Duodenal mucosa (tissue), 2 donors: Measurements from ENCODE around the gene PHC2.

Experiments
- H3K27ac ChIP-seq: one replicate; pipeline ENCODE4 v1.7.0; 2013; ENCODE audit warnings: low read depth, low read length
- H3K27me3 ChIP-seq, 2 donors: one replicate each; pipeline ENCODE4 v1.7.0; 2013; ENCODE audit warnings: low read length in 2 of 2, control low read depth in 1 of 2; ENCODE audit not compliant: insufficient read depth in 2 of 2, control insufficient read depth in 1 of 2
- H3K36me3 ChIP-seq, 2 donors: one replicate each; pipeline ENCODE4 v1.7.0; 2013; ENCODE audit warnings: low read length in 2 of 2, control low read depth in 1 of 2; ENCODE audit not compliant: insufficient read depth in 2 of 2, control insufficient read depth in 1 of 2
- H3K4me1 ChIP-seq, 2 donors: one replicate each; pipeline ENCODE4 v1.7.0; 2013; ENCODE audit warnings: low read length in 2 of 2, control low read depth in 1 of 2; ENCODE audit not compliant: insufficient read depth in 2 of 2, control insufficient read depth in 1 of 2
- H3K4me3 ChIP-seq, 2 donors: one replicate each; pipeline ENCODE4 v1.7.0; 2013; ENCODE audit warnings: low read length in 2 of 2, low read depth in 1 of 2
- H3K9ac ChIP-seq, 2 donors: one replicate each; pipeline ENCODE4 v1.7.0; 2013; ENCODE audit warnings: low read length in 2 of 2, low read depth in 1 of 2
- H3K9me3 ChIP-seq, 2 donors: one replicate each; pipeline ENCODE4 v1.7.0; 2013; ENCODE audit warnings: low read length in 2 of 2, control low read depth in 1 of 2; ENCODE audit not compliant: control insufficient read depth in 1 of 2

Gene PHC2

DNA sequence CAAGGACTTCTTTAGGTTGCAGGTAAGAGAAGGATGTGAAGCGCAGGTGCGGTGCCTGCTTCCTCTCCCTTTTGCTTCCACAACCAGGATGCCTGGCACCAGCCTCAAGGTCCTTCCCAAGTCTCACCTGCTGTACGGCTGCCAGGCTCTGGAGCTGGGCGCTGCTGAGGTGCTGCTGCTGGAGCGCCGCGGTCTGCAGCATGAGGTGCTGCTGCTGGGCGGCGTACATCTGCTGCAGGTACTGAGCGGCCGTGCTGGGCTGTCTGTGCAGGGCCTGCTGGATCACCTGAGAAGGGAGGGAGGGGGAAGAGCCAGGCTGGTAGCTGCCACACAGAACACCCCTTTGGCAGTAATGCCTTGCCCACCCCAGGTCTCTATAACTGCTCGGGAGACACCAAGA lies 58.7 kb downstream of the PHC2 start:
- H3K27me3 ChIP-seq, result no peaks in the 10 kb centered on the region
- H3K9me3 ChIP-seq, result no peaks in the 10 kb centered on the region
- no peak overlapping the region for H3K27ac ChIP-seq
- peaks cover 3 to 8% of the 10 kb centered on the region in 2 donors for H3K4me1 ChIP-seq
- H3K36me3 ChIP-seq, result no peaks in the 10 kb centered on the region
- H3K4me3 ChIP-seq, result no peak overlapping the region
- no peak overlapping the region for H3K9ac ChIP-seq

DNA sequence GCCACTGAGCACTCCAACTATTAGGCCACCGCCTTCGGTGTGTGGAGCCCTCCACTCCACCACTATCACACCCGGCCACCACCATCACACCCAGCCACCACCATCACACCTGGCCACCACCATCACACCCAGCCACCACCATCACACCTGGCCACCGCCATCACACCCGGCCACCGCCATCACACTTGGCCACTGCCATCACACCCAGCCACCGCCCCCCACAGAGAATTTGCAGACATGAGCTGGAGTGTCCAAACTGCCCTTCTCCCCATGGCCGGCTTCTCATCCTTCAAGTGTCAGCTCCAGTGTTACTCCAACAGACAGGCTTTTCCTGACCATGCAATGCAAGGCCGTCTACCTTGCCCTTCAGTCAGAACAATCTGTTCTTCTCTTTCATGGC lies 59.6 kb downstream of the PHC2 start:
- H3K27ac ChIP-seq, result no peak overlapping the region
- H3K4me3 ChIP-seq, result no peak overlapping the region
- H3K9me3 ChIP-seq, result no peaks in the 10 kb centered on the region
- no peak overlapping the region for H3K9ac ChIP-seq
- peaks cover 3 to 8% of the 10 kb centered on the region in 2 donors for H3K4me1 ChIP-seq
- H3K36me3 ChIP-seq, result no peaks in the 10 kb centered on the region
- H3K27me3 ChIP-seq, result no peaks in the 10 kb centered on the region

DNA sequence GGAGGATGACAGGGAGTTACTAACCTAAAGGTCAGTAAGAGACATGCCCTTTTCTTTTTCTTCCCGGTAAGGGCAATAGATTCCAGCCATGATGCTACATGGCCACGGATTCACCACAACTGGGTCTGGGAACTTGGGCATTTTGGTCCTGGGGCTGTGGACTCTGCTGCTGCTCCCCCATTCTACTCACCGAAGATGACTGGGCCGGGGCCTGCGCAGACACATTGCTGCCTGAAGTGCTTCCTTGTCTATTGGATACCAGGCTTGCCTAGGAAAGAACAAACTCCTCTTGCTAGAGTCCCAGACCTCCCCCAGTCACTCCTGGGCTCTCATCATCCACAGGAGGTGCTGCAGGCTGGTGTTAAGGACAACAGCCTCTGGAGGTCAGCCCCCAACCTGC lies 60.1 kb downstream of the PHC2 start:
- peaks cover 3 to 8% of the 10 kb centered on the region in 2 donors for H3K4me1 ChIP-seq
- H3K36me3 ChIP-seq, result no peaks in the 10 kb centered on the region
- no peaks in the 10 kb centered on the region for H3K9me3 ChIP-seq
- no peaks in the 10 kb centered on the region for H3K27me3 ChIP-seq
- H3K4me3 ChIP-seq, result no peak overlapping the region
- H3K27ac ChIP-seq, result no peak overlapping the region
- no peak overlapping the region for H3K9ac ChIP-seq

DNA sequence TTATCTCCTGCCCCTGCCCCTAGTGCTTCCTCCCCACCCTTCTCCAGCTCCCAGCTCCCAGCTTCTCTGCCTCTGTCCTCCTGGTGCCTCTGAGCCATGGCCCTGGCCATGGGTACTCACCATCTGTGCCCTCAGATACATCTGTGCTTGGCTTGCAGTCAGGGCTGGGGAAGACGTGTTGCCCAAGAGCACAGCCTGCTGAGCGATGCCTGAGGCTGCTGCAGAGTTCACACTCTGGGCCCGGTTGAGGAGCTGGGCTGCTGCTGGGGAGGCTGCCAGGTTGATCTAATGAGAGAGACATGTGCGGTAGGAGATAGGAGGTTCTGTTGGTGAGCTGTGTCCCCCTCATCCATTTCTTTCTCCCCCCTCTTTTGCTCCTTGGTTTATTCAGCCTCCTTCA lies 60.6 kb downstream of the PHC2 start:
- no peak overlapping the region for H3K4me3 ChIP-seq
- peaks cover 3 to 8% of the 10 kb centered on the region in 2 donors for H3K4me1 ChIP-seq
- H3K9ac ChIP-seq, result no peak overlapping the region
- H3K27ac ChIP-seq, result no peak overlapping the region
- no peaks in the 10 kb centered on the region for H3K36me3 ChIP-seq
- no peaks in the 10 kb centered on the region for H3K27me3 ChIP-seq
- no peaks in the 10 kb centered on the region for H3K9me3 ChIP-seq

DNA sequence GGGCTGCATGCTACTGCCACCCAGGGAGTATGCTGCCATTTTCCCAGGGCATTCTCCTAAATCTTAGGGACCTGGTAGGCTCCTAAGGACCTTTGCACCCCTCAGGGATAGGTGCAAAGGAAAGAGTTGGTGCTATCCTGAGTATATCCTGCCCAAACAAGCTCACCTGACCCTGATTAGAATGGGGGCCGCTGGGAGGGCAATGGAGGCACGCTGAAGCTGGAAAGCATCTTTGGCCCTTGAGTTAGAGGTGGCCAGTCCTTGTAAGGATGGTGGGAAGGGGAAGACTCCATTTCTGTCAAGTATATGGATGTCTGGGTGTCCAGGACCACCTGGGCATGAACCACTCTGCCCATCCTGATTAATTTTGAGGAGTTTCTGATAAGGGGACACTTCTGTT lies 61.1 kb downstream of the PHC2 start:
- Histone ChIP-seq H3K27ac (no peak overlapping the region), H3K4me3 (no peak overlapping the region), H3K9me3 (no peaks in the 10 kb centered on the region), H3K27me3 (no peaks in the 10 kb centered on the region), H3K9ac (no peak overlapping the region), H3K36me3 (no peaks in the 10 kb centered on the region), H3K4me1 (peaks cover 3 to 11% of the 10 kb centered on the region in 2 donors)

DNA sequence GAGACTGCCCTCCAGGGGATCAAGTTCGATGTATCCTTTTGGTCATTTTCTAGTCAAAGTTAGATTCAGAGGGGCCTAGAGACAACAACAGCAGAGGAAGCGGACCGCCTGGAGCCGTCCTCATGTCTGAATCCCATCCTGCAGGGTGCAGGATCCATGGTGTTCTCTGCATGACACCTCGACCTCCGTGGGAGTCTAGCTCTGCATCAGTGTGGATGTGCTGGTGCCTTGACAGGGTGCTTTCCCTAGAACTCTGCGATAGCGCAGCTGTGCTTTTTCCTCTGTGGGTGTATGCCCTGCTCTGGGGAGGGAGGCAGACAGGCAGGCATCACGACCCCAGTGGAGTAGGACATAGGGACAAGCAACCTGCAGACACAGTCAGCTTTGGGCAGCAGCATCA lies 61.8 kb downstream of the PHC2 start:
- H3K36me3 ChIP-seq, result no peaks in the 10 kb centered on the region
- H3K4me1 ChIP-seq, result peaks cover 1 to 11% of the 10 kb centered on the region in 2 donors
- H3K27ac ChIP-seq, result no peak overlapping the region

DNA sequence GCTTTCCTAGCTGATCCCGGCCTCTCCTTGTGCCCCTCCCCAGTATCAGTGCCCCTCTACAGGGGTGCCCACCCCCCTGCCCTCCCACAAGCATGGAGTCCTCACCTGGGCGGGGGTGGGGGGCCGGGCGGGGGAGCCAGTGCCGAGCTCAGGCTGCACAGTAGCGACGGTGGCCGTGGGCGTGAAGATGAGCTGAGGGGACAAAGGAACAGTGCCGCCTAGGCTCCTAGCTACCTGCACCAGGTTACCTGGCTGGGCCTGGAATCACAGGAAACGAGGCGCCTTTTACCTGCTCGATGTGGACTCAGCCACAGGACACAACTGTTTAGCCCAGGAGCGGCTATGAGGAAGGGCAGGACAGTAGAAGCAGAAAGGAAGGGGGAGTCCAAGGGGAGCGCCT lies 62.5 kb downstream of the PHC2 start:
- Histone ChIP-seq H3K27ac (no peak overlapping the region), H3K4me3 (no peak overlapping the region), H3K9me3 (no peaks in the 10 kb centered on the region), H3K36me3 (no peaks in the 10 kb centered on the region), H3K9ac (no peak overlapping the region), H3K27me3 (no peaks in the 10 kb centered on the region), H3K4me1 (peaks cover 0 to 15% of the 10 kb centered on the region in 2 donors)

More for the DNA sequence above, 61.8 kb downstream of the PHC2 start:
- no peak overlapping the region for H3K9ac ChIP-seq
- H3K27me3 ChIP-seq, result no peaks in the 10 kb centered on the region
- H3K4me3 ChIP-seq, result no peak overlapping the region
- no peaks in the 10 kb centered on the region for H3K9me3 ChIP-seq

DNA sequence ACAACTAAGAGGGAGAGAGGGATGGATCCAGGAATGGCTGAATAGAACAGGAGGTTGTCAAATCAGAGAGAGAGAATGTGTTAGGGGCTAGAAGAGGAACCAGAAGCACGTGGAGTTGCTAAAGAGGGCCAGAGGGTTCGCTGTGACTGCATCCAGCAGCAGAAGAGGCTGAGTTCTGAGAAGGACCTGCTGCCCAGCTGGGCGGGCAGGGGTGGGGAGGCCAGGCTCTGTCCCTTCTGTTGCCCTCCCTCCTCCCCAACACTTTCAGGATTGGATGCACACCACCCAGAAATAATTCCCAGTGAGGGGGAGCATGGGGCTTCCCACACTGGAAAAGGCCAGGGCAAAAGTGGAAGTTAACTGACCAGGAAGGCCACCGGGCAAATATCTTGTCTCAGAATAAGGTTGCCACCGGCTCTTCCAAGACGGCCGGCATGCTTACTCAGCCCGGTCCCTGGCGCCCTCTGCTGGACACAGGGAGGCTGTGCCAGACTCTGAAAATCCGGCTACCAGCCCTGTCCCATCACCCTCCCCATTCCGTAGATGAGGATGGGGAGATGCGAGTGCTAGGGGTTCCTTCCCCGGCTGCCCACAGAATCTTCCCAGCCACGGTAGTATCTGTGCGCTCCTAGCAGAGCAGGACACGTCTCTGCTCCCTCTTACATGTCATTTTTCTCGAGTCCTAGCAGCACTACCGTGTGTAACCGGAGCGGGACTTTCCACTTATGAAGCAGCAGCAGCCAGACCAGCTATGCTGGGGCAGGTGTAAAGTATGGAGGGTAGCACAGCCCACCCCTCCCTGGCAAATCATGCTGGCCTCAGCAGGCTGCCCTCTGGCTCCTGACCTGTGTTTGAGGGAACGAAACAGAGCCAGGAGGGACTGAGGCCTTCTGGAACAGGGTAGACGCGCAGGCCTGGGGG lies 63.1 kb downstream of the PHC2 start:
- H3K27me3 ChIP-seq, result no peaks in the 10 kb centered on the region
- H3K9me3 ChIP-seq, result no peaks in the 10 kb centered on the region
- peaks cover 0 to 17% of the 10 kb centered on the region in 2 donors for H3K4me1 ChIP-seq
- H3K9ac ChIP-seq, result no peak overlapping the region
- no peak overlapping the region for H3K27ac ChIP-seq
- no peak overlapping the region for H3K4me3 ChIP-seq
- H3K36me3 ChIP-seq, result no peaks in the 10 kb centered on the region

DNA sequence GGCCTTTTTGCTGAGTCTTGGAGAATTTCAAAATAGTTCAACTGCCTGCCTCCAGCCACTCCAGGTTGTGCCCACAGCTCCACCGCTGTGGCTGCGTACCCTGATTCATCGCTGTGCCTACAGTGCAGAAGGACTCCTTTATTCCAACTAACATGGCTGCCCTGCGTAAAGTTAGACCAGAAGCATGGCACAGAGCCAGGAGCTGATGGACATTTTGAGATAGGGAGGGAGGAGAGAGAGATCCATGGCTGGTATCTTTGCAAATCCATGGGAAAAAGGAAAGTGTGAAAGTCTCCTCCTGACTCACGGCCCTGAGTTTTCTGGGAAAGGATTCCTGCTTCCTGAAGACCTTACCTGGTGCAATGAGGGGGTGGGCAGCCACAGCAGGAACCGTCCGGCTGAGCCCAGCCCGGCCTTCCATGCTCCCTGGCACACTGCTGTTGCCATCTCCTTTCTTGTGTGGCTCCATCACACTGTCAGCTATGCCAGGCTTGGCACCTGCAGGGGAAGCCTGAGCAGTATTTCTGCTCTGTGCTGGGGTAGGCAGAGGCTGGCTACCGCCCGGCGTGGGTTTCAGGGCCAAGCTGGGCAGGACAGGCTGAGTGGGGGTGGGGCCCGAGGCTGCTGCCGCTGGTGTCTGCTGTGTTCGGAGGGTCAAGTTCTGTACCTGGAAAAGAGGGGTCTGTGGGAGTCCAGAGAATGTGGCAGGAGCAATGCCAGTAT lies 64.0 kb downstream of the PHC2 start:
- Histone ChIP-seq H3K36me3 (no peaks in the 10 kb centered on the region), H3K27ac (no peak overlapping the region), H3K9me3 (no peaks in the 10 kb centered on the region), H3K4me3 (no peak overlapping the region), H3K27me3 (no peaks in the 10 kb centered on the region), H3K4me1 (peaks cover 0 to 17% of the 10 kb centered on the region in 2 donors), H3K9ac (no peak overlapping the region)

DNA sequence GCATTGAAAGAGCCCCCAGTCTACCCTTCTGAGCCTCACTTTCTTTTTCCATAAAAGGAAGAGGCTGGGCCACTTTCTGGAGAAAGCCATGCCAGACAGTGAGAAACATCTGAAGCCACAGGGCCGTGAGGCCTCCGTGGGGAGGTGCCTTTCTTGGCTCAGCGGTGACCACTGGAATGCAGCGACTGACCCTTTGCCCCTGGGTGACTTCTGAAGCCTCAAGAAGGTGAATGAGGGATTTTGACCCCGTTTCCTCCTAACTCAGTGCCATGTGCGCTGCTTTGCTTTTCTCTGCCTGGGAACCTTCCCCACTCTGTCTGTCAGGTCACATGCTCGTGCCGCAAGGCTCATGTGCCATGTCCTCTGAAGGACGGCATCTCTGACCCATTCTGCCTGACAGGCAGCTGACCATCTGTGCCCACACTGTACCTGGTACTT lies 65.3 kb downstream of the PHC2 start:
- Histone ChIP-seq H3K36me3 (no peaks in the 10 kb centered on the region), H3K4me1 (peaks cover 0 to 17% of the 10 kb centered on the region in 2 donors), H3K4me3 (no peak overlapping the region), H3K9me3 (no peaks in the 10 kb centered on the region), H3K9ac (no peak overlapping the region), H3K27me3 (no peaks in the 10 kb centered on the region), H3K27ac (no peak overlapping the region)
